ENCODE measurements around the gene CHL1. TPM values are rescaled to one million over a fixed set of nuclear protein-coding genes. Genes with fewer than 3 reads are reported as not detected.

The CHL1 gene
- total and polyA plus RNA-seq, 2 experiments from 2014 or later: 1.4 to 1.9 TPM

- TF ChIP-seq EZH2phosphoT487 (IDR thresholded peaks at IDR 0.05; ENCODE audit: unreplicated experiment) (no peak), STAT1 (IDR thresholded peaks at IDR 0.05; ENCODE audit: unreplicated experiment) (no peak), ETS1 (IDR thresholded peaks at IDR 0.05) (no peak)
Observed at GRCh38 chr3:244041-244440, 47.5 kb downstream of the CHL1 start.

DNA sequence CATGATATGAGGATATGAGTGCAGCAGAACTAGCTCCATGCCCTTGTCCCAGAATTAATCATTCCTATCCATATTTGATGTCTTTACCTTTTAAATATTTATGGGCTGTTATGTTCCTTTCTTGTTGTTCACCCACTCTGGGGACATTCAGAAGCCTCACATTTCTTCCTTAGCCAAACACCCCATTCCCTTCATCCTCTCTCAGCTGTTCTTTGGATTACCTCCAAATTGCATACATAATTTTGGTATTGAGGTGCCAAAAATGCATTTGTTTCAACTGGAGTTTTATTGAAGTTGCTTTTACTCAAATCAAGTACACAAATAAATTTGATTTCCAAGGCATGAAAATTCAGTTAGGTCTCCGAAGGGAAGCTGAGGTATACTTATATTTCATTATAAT, 51.4 kb downstream of the CHL1 start:
- H3K79me2 ChIP-seq (replicated peaks; ENCODE audit: insufficient read depth): no peaks in the 10 kb centered on the region
- no peaks in the 10 kb centered on the region for H3K27me3 ChIP-seq (ENCODE audit: insufficient read depth)
- H3K27ac Mint-ChIP-seq: no peak overlapping the region
- H4K20me1 ChIP-seq (replicated peaks; ENCODE audit: insufficient read depth): no peaks in the 10 kb centered on the region
- H3K4me1 Mint-ChIP-seq: no peaks in the 10 kb centered on the region
- no peak overlapping the region for H3K27ac ChIP-seq (ENCODE audit: low read depth)
- DNase-seq (ENCODE audit: low spot score): no peak
- no peaks in the 10 kb centered on the region for H3K36me3 ChIP-seq (ENCODE audit: insufficient read depth)
- H3K9me3 Mint-ChIP-seq: peaks cover 87% of the 10 kb centered on the region
- H3K4me2 ChIP-seq: no peak overlapping the region
- H3K36me3 Mint-ChIP-seq (ENCODE audit: low read depth): peaks cover 24% of the 10 kb centered on the region; the same call in 1 of the 3 replicates
- no peaks in the 10 kb centered on the region for H3K9me2 ChIP-seq (ENCODE audit: insufficient read depth)
- H3K4me3 Mint-ChIP-seq: no peak overlapping the region
- peaks cover 10% of the 10 kb centered on the region for H3K4me1 ChIP-seq (ENCODE audit: insufficient read depth)
- no peak for ATAC-seq
- H2AFZ ChIP-seq: no peak overlapping the region
- no peaks in the 10 kb centered on the region for H3F3A ChIP-seq (replicated peaks; ENCODE audit: low read depth)
- no peaks in the 10 kb centered on the region for H3K27me3 Mint-ChIP-seq (ENCODE audit: insufficient read depth, low read depth, poor library complexity)
- no peak overlapping the region for H3K4me3 ChIP-seq
- TF ChIP-seq REST (IDR thresholded peaks at IDR 0.05; ENCODE audit: unreplicated experiment): no peak
- TF ChIP-seq ETS1 (IDR thresholded peaks at IDR 0.05): no peak
- no peak for TF ChIP-seq STAT1 (IDR thresholded peaks at IDR 0.05; ENCODE audit: unreplicated experiment)
- no peak for TF ChIP-seq CTCF (conservative IDR thresholded peaks at IDR 0.05; ENCODE audit: low read depth in 2 of 2)
- no peak for TF ChIP-seq NANOG (IDR thresholded peaks at IDR 0.05; ENCODE audit: borderline replicate concordance)
- TF ChIP-seq ZNF114 (CRISPR knock-in tag; IDR thresholded peaks at IDR 0.05): no peak
- no peak for TF ChIP-seq CREB1 (CRISPR knock-in tag; IDR thresholded peaks at IDR 0.05; ENCODE audit: low read depth)
- TF ChIP-seq EZH2phosphoT487 (IDR thresholded peaks at IDR 0.05; ENCODE audit: unreplicated experiment): no peak
- no peak for TF ChIP-seq JUNB (IDR thresholded peaks at IDR 0.05; ENCODE audit: unreplicated experiment)

More at GRCh38 chr3:244041-244440, 47.5 kb downstream of the CHL1 start:
- H3K27me3 Mint-ChIP-seq (ENCODE audit: insufficient read depth, low read depth, poor library complexity): no peaks in the 10 kb centered on the region
- Histone ChIP-seq H3K4me1 (ENCODE audit: insufficient read depth) (peaks cover 3% of the 10 kb centered on the region; the same call in 1 of the 2 replicates), H3K27ac (ENCODE audit: low read depth) (no peak overlapping the region), H3K4me2 (no peak overlapping the region), H4K20me1 (replicated peaks; ENCODE audit: insufficient read depth) (no peaks in the 10 kb centered on the region), H3K4me3 (no peak overlapping the region), H2AFZ (no peak overlapping the region), H3F3A (replicated peaks; ENCODE audit: low read depth) (no peaks in the 10 kb centered on the region), H3K79me2 (replicated peaks; ENCODE audit: insufficient read depth) (no peaks in the 10 kb centered on the region), H3K36me3 (ENCODE audit: insufficient read depth) (no peaks in the 10 kb centered on the region), H3K9me2 (ENCODE audit: insufficient read depth) (no peaks in the 10 kb centered on the region), H3K27me3 (ENCODE audit: insufficient read depth) (no peaks in the 10 kb centered on the region)
- H3K27ac Mint-ChIP-seq: no peak overlapping the region
- no peaks in the 10 kb centered on the region for H3K4me1 Mint-ChIP-seq
- peaks cover 29% of the 10 kb centered on the region; the same call in 2 of the 3 replicates for H3K36me3 Mint-ChIP-seq (ENCODE audit: low read depth)
- DNase-seq (ENCODE audit: low spot score): no peak
- H3K4me3 Mint-ChIP-seq: no peak overlapping the region
- no peak for ATAC-seq
- H3K9me3 Mint-ChIP-seq: peaks cover 99% of the 10 kb centered on the region
